ENCODE measurements around the gene FTSJ3. TPM values are rescaled to one million over a fixed set of nuclear protein-coding genes. Genes with fewer than 3 reads are reported as not detected.

The FTSJ3 gene
- total and polyA plus RNA-seq, 2 of the 13 experiments (the other 11 are each of a cell fraction or from before 2014, with no cell fraction given): 26.0 to 64.2 TPM

- Histone ChIP-seq H3K4me1 (ENCODE audit: insufficient read depth, low read length) (no peaks in the 10 kb centered on the region), H4K20me1 (ENCODE audit: insufficient read depth, low read length) (no peaks in the 10 kb centered on the region; the same call in 1 of the 2 replicates), H3K9me3 (ENCODE audit: low read length) (no peaks in the 10 kb centered on the region), H3K4me2 (ENCODE audit: low read depth, low read length) (no peak overlapping the region), H2AFZ (ENCODE audit: low read length) (no peak overlapping the region), H3K27ac (ENCODE audit: extremely low read length, insufficient read depth, low read length) (no peak overlapping the region), H3K9ac (ENCODE audit: insufficient read depth, low read depth, low read length) (no peak overlapping the region), H3K4me3 (replicated peaks in 1 of 3; ENCODE audit: insufficient read depth in 1 of 3, low read depth in 2 of 3, low read length in 3 of 3) (no peak overlapping the region), H3K27me3 (ENCODE audit: control insufficient read depth in 1 of 2, insufficient read depth in 2 of 2, low read length in 2 of 2) (no peaks in the 10 kb centered on the region), H3K79me2 (ENCODE audit: insufficient read depth, low read length) (no peaks in the 10 kb centered on the region), H3K36me3 (replicated peaks in 1 of 2; ENCODE audit: control insufficient read depth in 1 of 2, insufficient read depth in 2 of 2, low read length in 2 of 2) (peaks cover 47 to 99% of the 10 kb centered on the region in 2 experiments)
- ChIA-PET CTCF (ENCODE audit: low intra/inter-chr PET ratio, low total read pairs) (no interaction called here), POLR2A (interaction anchor here (1.8 kb wide), 1 partner anchor 27 kb away, joined by 4 read pairs; the partner anchor contains the start of genes CCDC47 and DDX42)
- no peak for FAIRE-seq
- no TSS peak for BruUV-seq (replicated peaks)
- no peak for ATAC-seq
- in situ Hi-C loops (cut with HindIII; ENCODE audit: extremely low pct_ligation_motif_present, low pct_unique_long_range_greater_than_20kb) (no loop called here), intact Hi-C loops (cut with micrococcal nuclease; ENCODE audit: unreplicated experiment) (no loop called here)
- WGBS (ENCODE audit: low lambda C conversion rate): 96% methylated on average over 1 of the region's 1 CpG
- no peak for DNase-seq (ENCODE audit: low spot score)
- TF ChIP-seq NFYC (CRISPR knock-in tag; IDR thresholded peaks at IDR 0.05): no peak
- no peak for TF ChIP-seq FIP1L1 (IDR thresholded peaks at IDR 0.05; ENCODE audit: borderline replicate concordance, insufficient read depth, low read depth, low read length)
- TF ChIP-seq ZNF788 (CRISPR knock-in tag; IDR thresholded peaks at IDR 0.05; ENCODE audit: borderline replicate concordance): no peak
- TF ChIP-seq ZNF281 (CRISPR knock-in tag; IDR thresholded peaks at IDR 0.05; ENCODE audit: borderline replicate concordance): no peak
- TF ChIP-seq NFE2L2 (IDR thresholded peaks at IDR 0.05; ENCODE audit: low read length): no peak
- TF ChIP-seq ZBTB21 (CRISPR knock-in tag; IDR thresholded peaks at IDR 0.05): no peak
- no peak for TF ChIP-seq TBX3 (IDR thresholded peaks at IDR 0.05; ENCODE audit: borderline replicate concordance)
- TF ChIP-seq PHF20 (CRISPR knock-in tag; IDR thresholded peaks at IDR 0.05): no peak
- no peak for TF ChIP-seq HOMEZ (CRISPR knock-in tag; IDR thresholded peaks at IDR 0.05; ENCODE audit: low read depth)
- TF ChIP-seq ZFP91 (CRISPR knock-in tag; IDR thresholded peaks at IDR 0.05; ENCODE audit: borderline replicate concordance): no peak
- no peak for TF ChIP-seq ZNF672 (CRISPR knock-in tag; IDR thresholded peaks at IDR 0.05)
- TF ChIP-seq FLYWCH1 (CRISPR knock-in tag; IDR thresholded peaks at IDR 0.05): no peak
- TF ChIP-seq MAFK (conservative IDR thresholded peaks at IDR 0.05 in 1 of 2, IDR thresholded peaks at IDR 0.05 in 1 of 2; ENCODE audit: low read length in 2 of 2): no peak
Measured at GRCh38 chr17:63800783-63801182, 26.7 kb downstream of the FTSJ3 start.

Data from HepG2 (cell line).